Gastroesophageal sphincter (tissue), 4 donors: Measurements from ENCODE around the gene EGFLAM. TPM values are rescaled to one million over a fixed set of nuclear protein-coding genes. Genes with fewer than 3 reads are reported as not detected.

Source experiments
- ATAC-seq: fragments of 150-250 bp; one replicate; pipeline ENCODE4 v1.9.1; 2016; ENCODE audit warnings: mild to moderate bottlenecking, moderate library complexity
- H3K27ac ChIP-seq, 4 donors: fragments of 200-600 bp; sonication (generic) in 3 of 4; 1 replicate in 3 of 4; 2 replicates in 1 of 4; pipeline ENCODE4 v1.5.1; 2016 to 2019
- H3K27me3 ChIP-seq: fragments of 200-600 bp; sonication (generic); one replicate; pipeline ENCODE4 v1.5.1; 2019
- H3K36me3 ChIP-seq, 2 donors: fragments of 200-600 bp; sonication (generic); one replicate each; pipeline ENCODE4 v1.5.1; 2019; ENCODE audit warnings: control low read depth in 1 of 2
- H3K4me1 ChIP-seq, 3 donors: fragments of 200-600 bp; sonication (generic); 1 replicate in 2 of 3; 2 replicates in 1 of 3; pipeline ENCODE4 v1.5.1; 2016 to 2019; ENCODE audit warnings: control low read depth in 2 of 3
- H3K4me3 ChIP-seq, 2 donors: fragments of 200-600 bp; sonication (generic); one replicate each; pipeline ENCODE4 v1.5.1; 2019; ENCODE audit warnings: mild to moderate bottlenecking in 1 of 2, moderate library complexity in 1 of 2
- H3K9me3 ChIP-seq, 3 donors: fragments of 200-600 bp; sonication (generic); one replicate each; pipeline ENCODE4 v1.5.1; 2017 to 2019; ENCODE audit warnings: control low read depth in 2 of 3
- EP300 ChIP-seq: sonication (generic); formaldehyde crosslinking; IDR thresholded peaks from one replicate; pipeline ENCODE4 v1.6.1; 2017; ENCODE audit warnings: antibody characterized with exemption, mild to moderate bottlenecking
- POLR2A ChIP-seq, 2 donors: fragments of 450-650 bp; IDR thresholded peaks; one replicate each; pipeline ENCODE4 v1.6.1; 2017; ENCODE audit warnings: antibody characterized with exemption in 2 of 2, mild to moderate bottlenecking in 2 of 2, moderate library complexity in 1 of 2
- POLR2AphosphoS5 ChIP-seq: sonication (generic); formaldehyde crosslinking; IDR thresholded peaks from one replicate; pipeline ENCODE4 v1.6.1; 2017; ENCODE audit warnings: antibody characterized with exemption
- WGBS, 2 donors: methylation state at CpG; one replicate each; pipeline ENCODE4 v1.1.5; 2018; ENCODE audit warnings: low coverage in 1 of 2; 5-methylcytosine and 5-hydroxymethylcytosine counted together
- total RNA-seq, 4 donors: library from RNA; depleted of rRNA; stranded (reverse); fragments of >200 nt; gene quantifications; one replicate each; pipeline ENCODE4 v1.1.0, GENCODE V29; 2016
- TF ChIP-seq, protein P1 (sequence below), 4 experiments: fragments of 200-600 bp in 2 of 4; fragments of 450-650 bp in 2 of 4; sonication (generic) in 1 of 4; IDR thresholded peaks; one replicate each; pipeline ENCODE4 v1.5.1; 2017 to 2019; ENCODE audit warnings: antibody characterized with exemption in 4 of 4, mild to moderate bottlenecking in 2 of 4, moderate library complexity in 2 of 4

EGFLAM gene
- total RNA-seq, 4 donors from 2014 or later, result 4.8 to 8.3 (median 7.7) TPM

DNA sequence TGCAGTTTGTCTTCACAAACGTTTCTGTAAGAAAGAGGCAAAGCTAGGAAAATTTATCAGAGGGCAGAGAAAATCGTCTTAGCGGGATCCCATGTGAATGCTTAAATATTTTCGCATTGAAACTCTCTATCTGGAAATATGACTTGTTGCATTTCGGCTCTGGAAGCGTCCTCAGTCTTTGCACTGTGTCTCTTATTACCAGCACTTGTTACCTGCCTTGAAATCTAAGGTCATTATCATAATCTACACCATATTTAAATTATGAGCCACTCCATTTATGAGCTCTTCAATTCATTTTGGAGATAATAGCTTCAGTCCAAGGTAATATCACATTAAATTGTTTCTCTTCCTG lies 1.4 kb downstream of the EGFLAM start:
- 58 to 64% methylated on average over 6 of the region's 6 CpGs for WGBS, 2 donors
- H3K27ac ChIP-seq, result no peak overlapping the region
- H3K4me3 ChIP-seq, result no peak overlapping the region
- peaks cover 0 to 24% (median 13%) of the 10 kb centered on the region in 3 donors for H3K4me1 ChIP-seq
- H3K9me3 ChIP-seq, result no peaks in the 10 kb centered on the region
- no peak for TF ChIP-seq EP300
- no peak for TF ChIP-seq POLR2A (IDR thresholded peaks at IDR 0.05)
- TF ChIP-seq, protein P1, sequence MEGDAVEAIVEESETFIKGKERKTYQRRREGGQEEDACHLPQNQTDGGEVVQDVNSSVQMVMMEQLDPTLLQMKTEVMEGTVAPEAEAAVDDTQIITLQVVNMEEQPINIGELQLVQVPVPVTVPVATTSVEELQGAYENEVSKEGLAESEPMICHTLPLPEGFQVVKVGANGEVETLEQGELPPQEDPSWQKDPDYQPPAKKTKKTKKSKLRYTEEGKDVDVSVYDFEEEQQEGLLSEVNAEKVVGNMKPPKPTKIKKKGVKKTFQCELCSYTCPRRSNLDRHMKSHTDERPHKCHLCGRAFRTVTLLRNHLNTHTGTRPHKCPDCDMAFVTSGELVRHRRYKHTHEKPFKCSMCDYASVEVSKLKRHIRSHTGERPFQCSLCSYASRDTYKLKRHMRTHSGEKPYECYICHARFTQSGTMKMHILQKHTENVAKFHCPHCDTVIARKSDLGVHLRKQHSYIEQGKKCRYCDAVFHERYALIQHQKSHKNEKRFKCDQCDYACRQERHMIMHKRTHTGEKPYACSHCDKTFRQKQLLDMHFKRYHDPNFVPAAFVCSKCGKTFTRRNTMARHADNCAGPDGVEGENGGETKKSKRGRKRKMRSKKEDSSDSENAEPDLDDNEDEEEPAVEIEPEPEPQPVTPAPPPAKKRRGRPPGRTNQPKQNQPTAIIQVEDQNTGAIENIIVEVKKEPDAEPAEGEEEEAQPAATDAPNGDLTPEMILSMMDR (IDR thresholded peaks at IDR 0.05), result no peak
- TF ChIP-seq POLR2AphosphoS5, result no peak
- no peaks in the 10 kb centered on the region for H3K36me3 ChIP-seq
- no peak for ATAC-seq
- H3K27me3 ChIP-seq, result peaks cover 71% of the 10 kb centered on the region

DNA sequence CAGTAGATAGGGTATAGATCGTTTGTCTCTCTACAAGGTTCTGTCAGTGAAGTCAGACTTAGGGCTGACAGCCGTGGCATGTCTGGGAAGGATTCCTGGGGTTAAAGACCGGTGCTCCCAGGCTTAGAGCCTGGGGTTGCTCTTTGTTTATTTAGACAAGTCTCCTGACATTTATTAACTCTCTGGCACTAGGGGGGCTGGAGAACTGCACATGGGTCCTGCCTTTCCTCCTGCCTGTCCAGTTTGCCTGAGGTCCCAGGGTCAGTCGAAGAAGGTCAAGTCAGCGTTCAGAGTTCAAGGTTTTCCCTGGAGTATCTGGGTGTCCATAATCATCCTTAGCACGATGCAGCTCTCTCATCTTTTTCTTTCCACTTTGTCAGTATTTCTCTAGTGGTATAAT lies 5.6 kb downstream of the EGFLAM start:
- 20 to 46% methylated on average over 4 to 6 of the region's 6 CpGs for WGBS, 2 donors
- ATAC-seq, result no peak

DNA sequence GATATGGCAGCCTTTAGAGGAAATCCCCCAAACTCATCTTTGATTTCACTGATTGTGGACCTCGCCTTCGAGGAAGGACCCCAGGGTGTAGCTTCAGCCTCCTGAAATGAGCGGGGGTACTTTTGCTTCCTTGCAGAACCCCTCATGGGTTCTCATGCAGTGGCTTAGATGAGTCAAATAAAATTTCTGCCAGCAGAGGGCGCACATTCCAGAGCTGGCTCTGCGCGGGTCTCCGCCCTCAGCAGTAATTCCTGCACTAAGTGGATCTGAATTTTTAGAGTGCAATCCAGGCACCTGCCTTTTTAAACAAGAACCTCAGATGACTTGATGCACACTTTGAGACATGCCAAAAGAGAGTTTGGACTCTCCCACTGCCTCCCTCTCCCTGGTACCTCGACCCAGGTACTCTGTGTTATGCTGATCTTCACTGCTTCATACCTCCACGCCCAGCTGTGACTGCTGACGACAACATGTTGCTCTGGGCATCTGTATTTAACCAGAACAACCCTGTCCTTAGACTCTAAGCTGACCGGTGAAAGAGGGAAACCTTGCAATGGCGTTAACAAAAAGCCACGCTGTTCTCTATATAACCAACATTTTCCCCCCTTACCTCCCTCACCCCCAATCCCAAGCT lies 7.3 kb downstream of the EGFLAM start:
- peak; percentile 63 for ATAC-seq
- H3K4me3 ChIP-seq, result no peak overlapping the region
- H3K36me3 ChIP-seq, result no peaks in the 10 kb centered on the region
- no peaks in the 10 kb centered on the region for H3K4me1 ChIP-seq
- H3K9me3 ChIP-seq, result no peaks in the 10 kb centered on the region
- TF ChIP-seq, protein P1 (IDR thresholded peaks at IDR 0.05), result peak; percentile 39 to 74 (median 52)
- no peak for TF ChIP-seq POLR2A (IDR thresholded peaks at IDR 0.05)
- H3K27ac ChIP-seq, result no peak overlapping the region
- 40 to 57% methylated on average over 6 to 7 of the region's 13 CpGs for WGBS, 2 donors
- H3K27me3 ChIP-seq, result peaks cover 53% of the 10 kb centered on the region

More for the DNA sequence above, 5.6 kb downstream of the EGFLAM start:
- Histone ChIP-seq H3K4me1 (peaks cover 0 to 4% (median 2%) of the 10 kb centered on the region in 3 donors), H3K4me3 (no peak overlapping the region), H3K9me3 (no peaks in the 10 kb centered on the region), H3K27me3 (peaks cover 55% of the 10 kb centered on the region), H3K36me3 (no peaks in the 10 kb centered on the region), H3K27ac (no peak overlapping the region)
- TF ChIP-seq POLR2A (IDR thresholded peaks at IDR 0.05), result no peak
- TF ChIP-seq, protein P1 (IDR thresholded peaks at IDR 0.05), result no peak
- no peak for TF ChIP-seq POLR2AphosphoS5
- no peak for TF ChIP-seq EP300

DNA sequence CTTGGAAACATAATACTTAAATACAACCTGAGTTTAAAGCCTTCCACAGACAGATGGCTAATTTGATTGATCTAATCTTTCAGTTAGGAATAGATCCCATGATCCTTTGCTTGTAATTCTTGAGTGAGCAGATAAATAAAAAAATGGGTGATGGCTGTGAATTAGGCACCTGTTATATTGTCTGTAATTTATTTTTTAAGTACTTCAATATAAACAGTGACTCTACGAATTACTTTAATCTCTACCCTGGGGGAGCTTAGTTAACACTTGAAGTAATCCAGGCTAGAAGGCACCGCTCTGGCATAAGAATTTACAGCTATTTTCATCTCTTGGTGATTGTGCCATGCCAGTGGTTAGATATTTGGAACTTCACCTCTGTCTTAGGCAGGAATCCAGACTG lies 9.0 kb downstream of the EGFLAM start:
- Histone ChIP-seq H3K4me1 (no peaks in the 10 kb centered on the region), H3K36me3 (no peaks in the 10 kb centered on the region), H3K9me3 (peaks cover 0 to 6% (median 0%) of the 10 kb centered on the region in 3 donors), H3K4me3 (no peak overlapping the region), H3K27me3 (peaks cover 42% of the 10 kb centered on the region), H3K27ac (no peak overlapping the region)
- TF ChIP-seq POLR2AphosphoS5 (no peak), POLR2A (IDR thresholded peaks at IDR 0.05) (no peak), EP300 (no peak)
- TF ChIP-seq, protein P1 (IDR thresholded peaks at IDR 0.05), result no peak
- 51 to 59% methylated on average over 2 of the region's 2 CpGs for whole genome bisulfite sequencing, 2 donors
- ATAC-seq, result no peak

DNA sequence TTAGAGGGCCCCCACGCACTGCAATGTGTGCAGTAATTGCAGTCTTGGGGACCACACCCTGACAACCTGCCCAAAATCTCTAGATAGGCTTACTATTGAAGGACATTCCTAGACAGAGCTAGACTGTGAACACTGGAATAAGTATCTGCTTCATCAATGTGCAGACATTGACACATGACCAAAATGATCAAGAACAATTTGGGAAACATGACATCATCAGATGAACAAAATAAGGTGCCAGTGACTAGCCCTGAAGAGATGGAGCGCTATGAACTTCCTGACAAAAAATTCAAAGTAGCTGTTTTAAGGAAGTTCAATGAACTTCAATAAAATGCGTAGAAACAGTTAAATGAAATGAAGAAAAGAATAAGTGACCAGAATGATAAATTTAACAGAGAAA lies 15.3 kb downstream of the EGFLAM start:
- H3K9me3 ChIP-seq, result peaks cover 0 to 33% (median 0%) of the 10 kb centered on the region in 3 donors

More for the DNA sequence above, 15.3 kb downstream of the EGFLAM start:
- peaks cover 7% of the 10 kb centered on the region for H3K27me3 ChIP-seq
- no peak overlapping the region for H3K4me3 ChIP-seq
- ATAC-seq, result no peak
- TF ChIP-seq, protein P1 (IDR thresholded peaks at IDR 0.05), result no peak
- TF ChIP-seq EP300 (no peak), POLR2A (IDR thresholded peaks at IDR 0.05) (no peak), POLR2AphosphoS5 (no peak)
- H3K27ac ChIP-seq, result no peak overlapping the region
- H3K4me1 ChIP-seq, result no peaks in the 10 kb centered on the region
- WGBS, 2 donors, result 87 to 88% methylated on average over 2 of the region's 3 CpGs
- H3K36me3 ChIP-seq, result no peaks in the 10 kb centered on the region
